GM13976 (cell line): ENCODE measurements around the gene CCDC70.
A peak's percentile ranks its signal among the peaks of the same experiment; 100 is the strongest.

Source experiments
- DNase-seq: peaks from one replicate; pipeline ENCODE4 v3.0.0; 2012; ENCODE audit warnings: low spot score
- CTCF ChIP-seq: IDR thresholded peaks from 2 replicates; pipeline ENCODE4 v1.5.1; 2012; ENCODE audit warnings: borderline replicate concordance, mild to moderate bottlenecking; ENCODE audit not compliant: insufficient read depth; ENCODE audit errors: extremely low read depth, missing control alignments, control extremely low read depth
- in situ Hi-C: fragments of 300-500 bp; cut with MboI; formaldehyde crosslinking; loops from one replicate; pipeline ENCODE4 v1.12.0; 2022; ENCODE audit warnings: low sequenced_read_pairs, mixed read lengths, inconsistent platforms; ENCODE audit not compliant: unreplicated experiment

CCDC70 gene

GRCh38 chr13:51818276-51818675 is 43.5 kb upstream of the CCDC70 start:
- no peak for DNase-seq
- in situ Hi-C loops = no loop called here
- TF ChIP-seq CTCF = no peak

GRCh38 chr13:51818781-51819511 is 42.8 kb upstream of the CCDC70 start:
- peak; percentile 40 for DNase-seq
- TF ChIP-seq CTCF = no peak
- in situ Hi-C loops = no loop called here

GRCh38 chr13:51819544-51819943 is 42.2 kb upstream of the CCDC70 start:
- in situ Hi-C loops = no loop called here
- DNase-seq = no peak
- TF ChIP-seq CTCF = no peak

- no peak for TF ChIP-seq CTCF
- no peak for DNase-seq
- in situ Hi-C loops = no loop called here
These were observed 41.7 kb upstream of the CCDC70 start for GRCh38 chr13:51820016-51820597.

GRCh38 chr13:51821606-51822005 is 40.2 kb upstream of the CCDC70 start:
- DNase-seq = no peak
- in situ Hi-C loops = no loop called here
- TF ChIP-seq CTCF = no peak

GRCh38 chr13:51822106-51822815 is 39.5 kb upstream of the CCDC70 start:
- in situ Hi-C loops = no loop called here
- DNase-seq = no peak
- no peak for TF ChIP-seq CTCF
